ENCODE data around the gene FCRLA.
"Not testable (repeated sequence)": the region's sequence is repeated elsewhere in the genome, so short reads cannot be mapped to it uniquely, and the experiment has no call there.

Gene FCRLA

GRCh38 chr1:161706482-161707347 lies at the start of gene FCRLA:
FCRLA (plus strand) TSS chr1:161707229; CDS start chr1:161707265, 36 bp downstream.
- Histone ChIP-seq H3K27me3 (peaks cover 28% of the 10 kb centered on the region), H3K4me3 (ENCODE audit: low read depth in 1 of 2, low read length in 1 of 2) (no peak within 1 kb of the TSS), H3K27ac (no peak within 1 kb of the TSS)

GRCh38 chr1:161658524-161658923 lies 48.5 kb upstream of the FCRLA start:
- H3K36me3 ChIP-seq; H3K4me1 ChIP-seq (ENCODE audit: control insufficient read depth in 1 of 2, insufficient read depth in 1 of 2, low read depth in 1 of 2, low read length in 1 of 2); H3K4me3 ChIP-seq (ENCODE audit: low read depth in 1 of 2, low read length in 1 of 2); H3K27me3 ChIP-seq; H3K9me3 ChIP-seq; H3K27ac ChIP-seq: not testable (repeated sequence)

More at GRCh38 chr1:161706482-161707347, at the start of gene FCRLA:
- Histone ChIP-seq H3K9me3 (no peaks in the 10 kb centered on the region), H3K36me3 (no peaks in the 10 kb centered on the region), H3K4me1 (ENCODE audit: control insufficient read depth in 1 of 2, insufficient read depth in 1 of 2, low read depth in 1 of 2, low read length in 1 of 2) (no peaks in the 10 kb centered on the region)
- TF ChIP-seq CTCF (IDR thresholded peaks at IDR 0.05), result no peak

- not testable (repeated sequence) for H3K27me3 ChIP-seq; H3K4me1 ChIP-seq (ENCODE audit: control insufficient read depth in 1 of 2, insufficient read depth in 1 of 2, low read depth in 1 of 2, low read length in 1 of 2); H3K36me3 ChIP-seq; H3K27ac ChIP-seq; H3K9me3 ChIP-seq; H3K4me3 ChIP-seq (ENCODE audit: low read depth in 1 of 2, low read length in 1 of 2)
Observed at GRCh38 chr1:161661660-161662311, 45.2 kb upstream of the FCRLA start.

GRCh38 chr1:161662684-161663339 lies 44.2 kb upstream of the FCRLA start, which contains the start of gene FCGR2B:
FCGR2B (plus strand) TSS chr1:161663143; CDS start chr1:161663242, 99 bp downstream.
- not testable (repeated sequence) for H3K27me3 ChIP-seq

GRCh38 chr1:161663569-161663968 lies 43.5 kb upstream of the FCRLA start:
- not testable (repeated sequence) for H3K4me1 ChIP-seq (ENCODE audit: control insufficient read depth in 1 of 2, insufficient read depth in 1 of 2, low read depth in 1 of 2, low read length in 1 of 2)

More at GRCh38 chr1:161662684-161663339, 44.2 kb upstream of the FCRLA start, which contains the start of gene FCGR2B:
- not testable (repeated sequence) for H3K27ac ChIP-seq; H3K9me3 ChIP-seq; H3K36me3 ChIP-seq; H3K4me3 ChIP-seq (ENCODE audit: low read depth in 1 of 2, low read length in 1 of 2); H3K4me1 ChIP-seq (ENCODE audit: control insufficient read depth in 1 of 2, insufficient read depth in 1 of 2, low read depth in 1 of 2, low read length in 1 of 2)

GRCh38 chr1:161664689-161665088 lies 42.3 kb upstream of the FCRLA start:
- not testable (repeated sequence) for H3K4me3 ChIP-seq (ENCODE audit: low read depth in 1 of 2, low read length in 1 of 2); H3K36me3 ChIP-seq; H3K27me3 ChIP-seq; H3K4me1 ChIP-seq (ENCODE audit: control insufficient read depth in 1 of 2, insufficient read depth in 1 of 2, low read depth in 1 of 2, low read length in 1 of 2); H3K9me3 ChIP-seq; H3K27ac ChIP-seq

More at GRCh38 chr1:161663569-161663968, 43.5 kb upstream of the FCRLA start:
- not testable (repeated sequence) for H3K27me3 ChIP-seq; H3K27ac ChIP-seq; H3K36me3 ChIP-seq; H3K4me3 ChIP-seq (ENCODE audit: low read depth in 1 of 2, low read length in 1 of 2); H3K9me3 ChIP-seq

GRCh38 chr1:161671045-161672020 lies 35.7 kb upstream of the FCRLA start:
- H3K9me3 ChIP-seq; H3K4me1 ChIP-seq (ENCODE audit: control insufficient read depth in 1 of 2, insufficient read depth in 1 of 2, low read depth in 1 of 2, low read length in 1 of 2); H3K27ac ChIP-seq; H3K36me3 ChIP-seq; H3K4me3 ChIP-seq (ENCODE audit: low read depth in 1 of 2, low read length in 1 of 2); H3K27me3 ChIP-seq: not testable (repeated sequence)

- not testable (repeated sequence) for H3K4me3 ChIP-seq (ENCODE audit: low read depth in 1 of 2, low read length in 1 of 2); H3K27me3 ChIP-seq; H3K36me3 ChIP-seq; H3K9me3 ChIP-seq; H3K27ac ChIP-seq; H3K4me1 ChIP-seq (ENCODE audit: control insufficient read depth in 1 of 2, insufficient read depth in 1 of 2, low read depth in 1 of 2, low read length in 1 of 2)
Observed at GRCh38 chr1:161673437-161673836, 33.6 kb upstream of the FCRLA start.

GRCh38 chr1:161674447-161674846 lies 32.6 kb upstream of the FCRLA start:
- H3K27ac ChIP-seq; H3K4me1 ChIP-seq (ENCODE audit: control insufficient read depth in 1 of 2, insufficient read depth in 1 of 2, low read depth in 1 of 2, low read length in 1 of 2); H3K27me3 ChIP-seq; H3K9me3 ChIP-seq; H3K36me3 ChIP-seq; H3K4me3 ChIP-seq (ENCODE audit: low read depth in 1 of 2, low read length in 1 of 2): not testable (repeated sequence)

- not testable (repeated sequence) for H3K27me3 ChIP-seq; H3K4me3 ChIP-seq (ENCODE audit: low read depth in 1 of 2, low read length in 1 of 2); H3K36me3 ChIP-seq; H3K9me3 ChIP-seq; H3K4me1 ChIP-seq (ENCODE audit: control insufficient read depth in 1 of 2, insufficient read depth in 1 of 2, low read depth in 1 of 2, low read length in 1 of 2); H3K27ac ChIP-seq
Observed at GRCh38 chr1:161674908-161675307, 32.1 kb upstream of the FCRLA start.
